ENCODE measurements around the gene MALAT1.
"Not testable (repeated sequence)": the region's sequence is repeated elsewhere in the genome, so short reads cannot be mapped to it uniquely, and the experiment has no call there.

Gene MALAT1

DNA sequence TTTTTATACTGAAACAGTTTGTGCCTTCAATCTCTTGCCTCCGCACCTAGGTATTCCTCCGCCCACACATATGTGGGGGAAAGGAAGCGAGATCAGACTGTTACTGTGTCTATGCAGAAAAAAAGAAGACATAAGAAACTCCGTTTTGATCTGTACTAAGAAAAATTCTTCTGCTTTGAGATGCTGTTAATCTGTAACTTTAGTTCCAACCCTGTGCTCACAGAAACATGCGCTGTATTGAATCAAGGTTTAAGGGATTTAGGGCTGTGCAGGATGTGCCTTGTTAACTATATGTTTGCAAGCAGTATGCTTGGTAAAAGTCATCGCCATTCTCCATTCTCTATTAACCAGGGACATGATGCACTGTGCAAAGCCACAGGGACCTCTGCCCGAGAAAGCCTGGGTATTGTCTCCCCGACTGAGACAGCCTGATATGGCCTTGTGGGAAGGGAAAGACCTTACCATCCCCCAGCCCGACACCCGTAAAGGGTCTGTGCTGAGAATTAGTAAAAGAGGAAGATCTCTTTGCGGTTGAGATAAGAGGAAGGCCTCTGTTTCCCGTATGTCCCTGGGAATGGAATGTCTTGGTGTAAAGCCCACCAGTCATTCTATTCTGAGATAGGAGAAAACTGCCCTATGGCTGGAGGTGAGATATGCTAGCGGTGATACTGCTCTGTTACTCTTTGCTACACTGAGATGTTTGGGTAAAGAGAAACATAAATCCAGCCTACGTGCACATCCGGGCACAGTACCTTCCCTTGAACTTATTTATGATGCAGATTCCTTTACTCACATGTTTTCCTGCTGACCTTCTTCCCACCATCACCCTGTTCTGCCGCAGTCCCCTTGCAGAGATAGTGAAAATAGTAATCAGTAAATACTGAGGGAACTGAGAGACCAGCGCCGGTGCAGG, 24.1 kb downstream of the MALAT1 start:
- DNase-seq: peak; percentile 97

DNA sequence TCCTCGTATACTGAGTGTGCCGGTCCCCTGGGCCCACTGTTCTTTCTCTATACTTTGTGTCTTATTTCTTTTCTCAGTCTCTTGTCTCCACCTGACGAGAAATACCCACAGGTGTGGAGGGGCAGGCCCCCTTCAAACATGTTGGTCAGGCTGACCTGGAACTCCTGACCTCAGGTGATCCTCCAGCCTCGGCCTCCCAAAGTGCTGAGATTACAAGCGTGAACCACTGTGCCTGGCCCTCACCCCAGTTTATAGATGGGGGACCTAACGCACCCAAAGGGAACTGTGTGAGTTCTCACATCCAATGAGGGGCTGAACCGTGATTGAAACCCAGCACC, 24.8 kb downstream of the MALAT1 start:
- not testable (repeated sequence) for DNase-seq

DNA sequence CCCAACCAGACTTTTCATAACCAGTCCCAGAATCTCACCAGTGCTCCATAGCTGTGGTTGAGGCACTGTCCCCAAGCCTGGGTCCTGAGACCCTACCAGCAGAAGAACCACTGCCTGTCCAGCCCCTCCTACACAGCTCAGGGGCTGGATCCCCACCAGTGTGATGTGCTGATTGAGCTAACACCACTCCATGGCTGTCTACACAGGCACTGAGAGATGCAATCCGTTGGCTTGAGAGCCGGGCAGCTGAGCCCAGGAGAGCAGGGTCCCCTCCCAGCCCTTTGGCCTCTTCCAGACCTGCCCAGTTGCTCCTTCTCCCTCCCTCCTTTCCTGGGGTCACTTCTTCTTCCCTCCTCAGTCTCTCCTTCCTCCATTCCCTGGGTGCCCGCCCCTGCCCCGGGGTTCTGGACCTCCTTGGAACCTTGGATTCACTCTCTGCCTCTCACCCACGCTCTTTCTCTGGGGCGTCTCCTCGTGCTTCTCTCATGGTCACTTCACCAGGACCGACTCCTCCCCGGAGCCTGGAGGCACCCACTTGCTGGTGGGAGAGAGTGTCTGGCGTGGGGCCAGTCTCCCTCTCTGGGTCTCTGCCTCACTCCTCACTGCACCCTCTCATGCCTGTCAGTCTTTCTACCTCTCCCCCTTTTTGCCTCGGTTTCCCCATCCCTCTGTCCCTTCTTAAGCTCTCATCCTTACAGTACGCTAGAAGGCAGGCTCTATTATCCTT, 25.3 kb downstream of the MALAT1 start:
- no peak for DNase-seq

DNA sequence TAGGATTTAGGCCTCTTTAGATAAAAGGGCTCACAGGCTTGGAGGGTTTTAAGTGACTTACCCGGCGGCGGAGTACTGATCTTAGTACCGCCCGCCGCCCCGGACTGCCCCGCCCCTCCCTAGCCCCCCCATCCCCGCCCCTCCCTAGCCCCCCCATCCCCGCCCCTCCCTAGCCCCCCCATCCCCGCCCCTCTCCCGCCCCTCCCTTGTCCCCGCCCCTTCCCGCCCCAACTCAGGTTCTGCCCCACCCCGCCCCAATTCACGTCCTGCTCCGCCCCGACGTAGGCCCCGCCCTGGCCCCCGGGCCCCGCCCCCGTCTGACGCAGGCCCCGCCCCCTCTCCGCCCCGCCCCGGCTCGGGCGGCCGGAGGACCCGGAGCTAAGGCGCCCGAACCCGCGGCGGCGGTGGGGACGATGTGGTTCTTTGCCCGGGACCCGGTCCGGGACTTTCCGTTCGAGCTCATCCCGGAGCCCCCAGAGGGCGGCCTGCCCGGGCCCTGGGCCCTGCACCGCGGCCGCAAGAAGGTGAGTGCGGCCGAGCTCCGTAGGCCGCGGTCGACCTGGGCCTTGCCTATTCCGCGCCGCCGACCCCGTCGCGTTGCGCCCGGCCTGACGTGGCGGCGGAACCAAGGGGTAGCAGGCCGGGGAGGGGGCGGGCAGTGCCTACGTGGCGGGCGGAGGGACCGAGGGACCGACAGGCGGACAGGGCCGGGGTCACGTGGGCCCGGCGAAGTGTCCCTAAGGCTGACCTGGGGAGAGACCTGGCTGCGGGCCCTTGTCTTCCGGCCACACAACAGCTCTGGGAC, 26.1 kb downstream of the MALAT1 start, which contains the start of gene SCYL1:
TSS of gene SCYL1 (plus strand) at position 343 of the 805 bp plus-strand sequence. CDS start at position 414, 71 bp downstream.
- DNase-seq: peak; percentile 75

DNA sequence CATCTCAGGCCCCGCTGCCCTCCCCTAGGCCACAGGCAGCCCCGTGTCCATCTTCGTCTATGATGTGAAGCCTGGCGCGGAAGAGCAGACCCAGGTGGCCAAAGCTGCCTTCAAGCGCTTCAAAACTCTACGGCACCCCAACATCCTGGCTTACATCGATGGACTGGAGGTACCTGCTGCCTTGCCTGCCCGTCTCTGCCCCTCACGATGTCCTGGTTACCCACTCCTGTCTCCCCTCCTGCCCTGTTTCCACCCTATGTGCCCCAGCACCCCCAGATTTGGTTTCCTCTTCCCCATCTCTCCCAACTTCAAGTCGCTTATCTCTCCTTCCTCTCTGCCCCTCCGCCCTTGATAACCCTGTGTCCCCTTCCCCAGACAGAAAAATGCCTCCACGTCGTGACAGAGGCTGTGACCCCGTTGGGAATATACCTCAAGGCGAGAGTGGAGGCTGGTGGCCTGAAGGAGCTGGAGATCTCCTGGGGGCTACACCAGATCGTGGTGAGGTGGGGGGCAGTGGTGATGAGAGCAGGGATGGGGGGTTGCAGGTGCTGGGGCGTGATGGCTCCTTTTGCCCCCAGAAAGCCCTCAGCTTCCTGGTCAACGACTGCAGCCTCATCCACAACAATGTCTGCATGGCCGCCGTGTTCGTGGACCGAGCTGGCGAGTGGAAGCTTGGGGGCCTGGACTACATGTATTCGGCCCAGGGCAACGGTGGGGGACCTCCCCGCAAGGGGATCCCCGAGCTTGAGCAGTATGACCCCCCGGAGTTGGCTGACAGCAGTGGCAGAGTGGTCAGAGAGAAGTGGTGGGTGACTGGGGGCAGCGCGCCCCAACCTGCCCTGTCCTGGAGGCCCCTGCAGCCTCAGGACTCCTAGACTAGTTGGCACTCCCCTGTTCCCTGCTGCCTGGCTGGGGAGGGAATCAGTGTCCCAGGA, 27.0 kb downstream of the MALAT1 start:
- DNase-seq: no peak

DNA sequence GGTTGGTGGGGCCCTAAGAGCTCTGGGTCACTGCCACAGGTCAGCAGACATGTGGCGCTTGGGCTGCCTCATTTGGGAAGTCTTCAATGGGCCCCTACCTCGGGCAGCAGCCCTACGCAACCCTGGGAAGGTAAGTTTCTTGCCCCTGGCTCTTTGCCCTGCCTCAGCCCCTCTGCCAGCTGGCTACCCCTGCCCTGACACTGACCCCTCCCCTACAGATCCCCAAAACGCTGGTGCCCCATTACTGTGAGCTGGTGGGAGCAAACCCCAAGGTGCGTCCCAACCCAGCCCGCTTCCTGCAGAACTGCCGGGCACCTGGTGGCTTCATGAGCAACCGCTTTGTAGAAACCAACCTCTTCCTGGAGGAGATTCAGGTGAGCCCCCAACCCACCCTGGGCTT, 27.9 kb downstream of the MALAT1 start:
- DNase-seq: no peak

DNA sequence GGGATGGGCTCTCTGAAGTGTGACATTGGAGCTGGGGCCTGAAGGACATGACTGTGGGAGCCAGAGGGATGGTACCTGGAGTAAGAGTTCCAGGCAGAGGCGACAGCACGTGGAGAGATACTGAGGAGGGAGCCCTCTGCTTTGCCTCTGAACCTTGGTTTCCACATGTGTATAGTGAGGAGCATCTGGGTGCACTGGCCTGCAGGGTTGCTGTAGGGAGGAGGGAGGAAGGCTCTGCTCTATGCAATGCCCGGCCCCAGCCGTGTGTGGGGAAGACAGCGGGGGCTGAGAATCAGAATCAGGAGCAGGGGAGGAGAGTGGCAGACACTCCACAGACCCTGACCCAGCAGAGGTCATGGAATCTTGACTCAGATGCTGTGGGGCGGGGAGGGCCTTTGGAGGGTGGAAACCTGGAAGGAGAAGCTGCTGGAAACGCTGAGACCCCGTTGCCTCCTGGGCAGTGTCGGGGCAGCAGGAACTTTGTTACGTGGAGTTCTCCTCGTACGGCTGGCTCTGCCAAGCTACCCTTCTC, 30.0 kb downstream of the MALAT1 start:
- DNase-seq: no peak

DNA sequence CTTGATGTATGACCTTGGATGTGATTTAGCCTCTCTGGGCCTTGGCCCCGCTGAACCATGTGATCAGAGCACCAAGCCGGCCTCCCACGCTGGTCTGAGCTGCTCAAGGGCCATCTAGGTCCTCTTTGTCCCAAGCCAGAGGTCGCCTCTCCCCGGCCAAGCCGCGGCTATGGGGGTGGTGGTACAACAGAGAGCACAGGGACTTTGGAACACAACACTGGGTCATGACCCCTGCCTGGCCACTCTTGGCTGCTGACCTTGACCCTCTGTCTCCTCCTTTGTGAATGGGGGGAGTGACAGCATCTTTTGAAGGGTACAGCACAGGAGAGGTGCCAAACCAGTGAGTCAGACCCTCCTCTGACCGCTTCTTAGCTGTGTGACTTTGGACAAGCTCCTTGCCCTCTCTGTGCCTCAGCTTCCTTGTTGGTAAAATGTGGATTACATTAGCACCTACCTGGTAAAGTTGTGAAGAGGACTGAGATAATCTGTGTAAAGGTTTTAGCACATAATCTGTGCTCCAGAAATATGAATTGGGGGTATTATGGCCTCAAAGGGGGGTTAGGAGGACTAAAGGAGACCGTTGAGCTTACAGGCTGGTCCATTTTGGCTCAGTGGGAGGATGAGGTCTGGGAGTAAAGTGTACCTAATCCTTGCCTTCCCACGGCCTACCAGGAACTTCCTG, 30.8 kb downstream of the MALAT1 start:
- DNase-seq: no peak

DNA sequence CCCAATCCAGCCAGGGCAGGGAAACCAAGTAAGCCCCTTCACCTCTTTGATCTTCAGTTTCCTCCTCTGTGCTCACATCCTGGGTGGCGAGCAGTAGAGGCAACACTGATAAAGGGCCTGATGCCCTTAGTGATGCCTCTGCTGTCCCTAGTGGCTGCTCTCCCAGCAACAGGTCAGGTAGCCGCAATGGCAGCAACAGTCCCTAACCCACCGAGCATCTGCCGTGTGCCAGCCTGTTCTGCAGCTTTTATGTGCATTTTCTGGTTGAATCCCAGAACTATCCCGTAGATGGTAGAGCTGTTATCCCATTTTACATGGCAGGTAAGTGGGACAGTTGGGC, 31.3 kb downstream of the MALAT1 start:
- no peak for DNase-seq

DNA sequence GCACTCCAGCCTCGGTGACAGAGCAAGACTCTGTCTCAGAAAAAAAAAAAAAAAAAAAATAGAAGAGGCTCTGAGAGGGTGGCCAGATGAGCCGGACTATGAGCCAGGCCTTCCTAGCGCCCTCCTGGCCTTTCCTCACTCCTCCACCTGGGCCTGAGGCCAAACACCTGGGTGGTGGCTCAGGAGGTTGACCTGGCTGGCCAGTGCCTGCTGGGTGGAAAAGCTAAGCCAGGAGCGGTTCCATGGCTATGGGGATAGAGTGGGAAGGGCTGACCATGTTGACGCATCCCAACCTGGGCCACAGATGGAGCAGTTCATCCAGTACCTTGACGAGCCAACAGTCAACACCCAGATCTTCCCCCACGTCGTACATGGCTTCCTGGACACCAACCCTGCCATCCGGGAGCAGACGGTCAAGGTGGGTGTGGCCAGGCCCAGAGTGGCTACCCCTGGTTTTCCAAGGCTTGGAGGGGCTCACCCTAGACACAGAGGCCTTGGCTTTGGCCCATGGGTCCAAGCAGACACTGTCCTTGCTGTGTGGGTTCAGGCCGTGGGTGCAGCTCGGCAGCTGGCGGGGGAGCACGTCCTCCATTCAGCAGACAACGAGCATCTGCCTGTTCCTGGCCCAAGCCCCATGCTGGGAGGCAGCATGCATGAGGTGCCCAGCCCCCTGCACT, 33.7 kb downstream of the MALAT1 start:
- no peak for DNase-seq

DNA sequence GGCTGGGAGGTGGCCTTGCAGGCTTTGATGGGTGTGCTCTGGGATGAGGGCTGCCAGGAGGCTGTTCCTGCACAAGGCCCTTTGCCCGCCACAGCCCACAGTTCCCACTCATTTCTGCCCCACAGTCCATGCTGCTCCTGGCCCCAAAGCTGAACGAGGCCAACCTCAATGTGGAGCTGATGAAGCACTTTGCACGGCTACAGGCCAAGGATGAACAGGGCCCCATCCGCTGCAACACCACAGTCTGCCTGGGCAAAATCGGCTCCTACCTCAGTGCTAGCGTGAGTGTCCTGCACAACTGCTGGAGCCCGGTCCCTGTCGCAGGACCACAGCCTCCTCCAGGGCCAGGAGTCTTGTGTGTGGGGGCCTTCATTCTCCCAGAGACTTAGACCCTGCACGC, 36.3 kb downstream of the MALAT1 start:
- no peak for DNase-seq

DNA sequence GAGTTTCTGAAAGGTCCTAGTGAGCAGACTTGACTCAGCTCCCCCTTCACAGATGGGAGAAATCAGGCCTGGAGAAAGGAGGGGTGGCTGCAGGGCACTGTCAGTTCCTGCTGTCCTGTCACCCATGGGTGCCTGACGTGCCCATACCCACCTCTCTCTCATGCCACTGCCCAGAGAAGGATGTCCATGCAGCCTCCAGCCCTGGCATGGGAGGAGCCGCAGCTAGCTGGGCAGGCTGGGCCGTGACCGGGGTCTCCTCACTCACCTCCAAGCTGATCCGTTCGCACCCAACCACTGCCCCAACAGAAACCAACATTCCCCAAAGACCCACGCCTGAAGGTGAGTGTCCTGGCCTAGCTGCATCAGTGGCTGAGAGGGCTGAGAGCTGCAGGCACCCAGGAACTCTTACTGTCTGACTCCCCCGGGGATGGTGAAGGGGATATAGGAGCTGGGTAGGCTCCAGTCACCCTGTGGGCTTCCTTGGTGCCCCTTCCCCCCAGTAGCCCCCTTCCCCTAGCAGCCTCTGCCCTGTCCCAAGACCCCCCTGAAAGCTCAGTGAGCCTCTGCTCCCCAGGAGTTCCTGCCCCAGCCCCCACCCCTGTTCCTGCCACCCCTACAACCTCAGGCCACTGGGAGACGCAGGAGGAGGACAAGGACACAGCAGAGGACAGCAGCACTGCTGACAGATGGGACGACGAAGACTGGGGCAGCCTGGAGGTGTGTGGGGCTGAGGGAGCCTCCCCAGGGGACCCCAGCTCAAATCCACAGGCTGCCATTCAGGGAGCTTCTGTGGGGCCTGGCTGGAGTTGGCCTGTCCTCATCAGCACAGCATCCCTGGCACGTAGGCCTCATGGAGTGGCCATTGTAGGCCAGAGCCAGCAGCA, 37.8 kb downstream of the MALAT1 start:
- DNase-seq: no peak

DNA sequence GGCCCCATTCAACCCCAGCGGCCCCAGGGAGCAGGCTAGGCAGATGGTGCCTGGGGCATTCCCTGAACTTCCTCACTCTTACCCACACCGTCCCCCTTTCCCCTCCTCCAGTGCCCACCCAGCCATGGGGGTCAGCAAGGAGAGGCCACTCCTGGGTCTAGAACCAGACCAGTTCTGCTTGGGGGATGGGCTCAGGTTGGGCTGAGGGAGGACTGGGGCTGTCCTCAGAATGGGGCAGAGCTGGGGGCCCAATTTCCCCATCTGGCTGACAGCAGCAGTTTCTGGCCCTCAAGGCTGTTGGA, 38.4 kb downstream of the MALAT1 start:
- DNase-seq: no peak

DNA sequence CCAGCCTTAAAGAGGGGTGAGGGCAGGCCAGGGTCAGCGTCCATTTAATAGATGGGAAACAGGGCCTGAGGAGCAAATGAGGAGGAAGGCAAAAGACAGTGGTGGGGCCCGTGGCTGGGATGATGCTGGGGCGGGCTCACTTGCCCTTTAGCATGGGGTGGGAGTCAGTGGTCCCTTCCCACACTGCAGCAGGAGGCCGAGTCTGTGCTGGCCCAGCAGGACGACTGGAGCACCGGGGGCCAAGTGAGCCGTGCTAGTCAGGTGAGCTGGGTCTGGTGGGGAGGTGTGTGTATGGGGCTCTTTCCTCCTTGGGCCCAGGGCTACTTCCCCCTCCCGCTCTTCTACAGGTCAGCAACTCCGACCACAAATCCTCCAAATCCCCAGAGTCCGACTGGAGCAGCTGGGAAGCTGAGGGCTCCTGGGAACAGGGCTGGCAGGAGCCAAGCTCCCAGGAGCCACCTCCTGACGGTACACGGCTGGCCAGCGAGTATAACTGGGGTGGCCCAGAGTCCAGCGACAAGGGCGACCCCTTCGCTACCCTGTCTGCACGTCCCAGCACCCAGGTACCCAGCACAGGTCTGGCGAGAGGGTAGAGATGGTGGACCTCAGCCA, 38.9 kb downstream of the MALAT1 start:
- no peak for DNase-seq

DNA sequence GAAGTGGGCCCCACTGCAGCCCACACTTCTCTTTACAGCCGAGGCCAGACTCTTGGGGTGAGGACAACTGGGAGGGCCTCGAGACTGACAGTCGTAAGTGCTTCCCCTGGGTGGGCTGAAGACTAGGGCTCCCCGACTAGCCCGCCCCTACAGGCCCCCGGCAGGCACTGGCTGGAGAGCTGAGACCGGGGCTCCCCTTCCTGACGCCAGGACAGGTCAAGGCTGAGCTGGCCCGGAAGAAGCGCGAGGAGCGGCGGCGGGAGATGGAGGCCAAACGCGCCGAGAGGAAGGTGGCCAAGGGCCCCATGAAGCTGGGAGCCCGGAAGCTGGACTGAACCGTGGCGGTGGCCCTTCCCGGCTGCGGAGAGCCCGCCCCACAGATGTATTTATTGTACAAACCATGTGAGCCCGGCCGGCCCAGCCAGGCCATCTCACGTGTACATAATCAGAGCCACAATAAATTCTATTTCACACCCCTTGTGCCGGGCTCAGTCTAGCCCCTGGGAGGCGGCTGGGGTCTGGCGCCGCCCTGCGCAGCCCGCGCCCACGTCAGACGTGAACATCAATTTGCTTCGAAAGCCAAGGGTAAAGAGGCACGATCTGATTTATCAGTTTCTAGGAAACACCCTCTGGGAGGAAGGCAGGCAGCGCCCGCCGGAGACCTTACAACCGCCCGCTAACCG, 39.5 kb downstream of the MALAT1 start:
- no peak for DNase-seq

DNA sequence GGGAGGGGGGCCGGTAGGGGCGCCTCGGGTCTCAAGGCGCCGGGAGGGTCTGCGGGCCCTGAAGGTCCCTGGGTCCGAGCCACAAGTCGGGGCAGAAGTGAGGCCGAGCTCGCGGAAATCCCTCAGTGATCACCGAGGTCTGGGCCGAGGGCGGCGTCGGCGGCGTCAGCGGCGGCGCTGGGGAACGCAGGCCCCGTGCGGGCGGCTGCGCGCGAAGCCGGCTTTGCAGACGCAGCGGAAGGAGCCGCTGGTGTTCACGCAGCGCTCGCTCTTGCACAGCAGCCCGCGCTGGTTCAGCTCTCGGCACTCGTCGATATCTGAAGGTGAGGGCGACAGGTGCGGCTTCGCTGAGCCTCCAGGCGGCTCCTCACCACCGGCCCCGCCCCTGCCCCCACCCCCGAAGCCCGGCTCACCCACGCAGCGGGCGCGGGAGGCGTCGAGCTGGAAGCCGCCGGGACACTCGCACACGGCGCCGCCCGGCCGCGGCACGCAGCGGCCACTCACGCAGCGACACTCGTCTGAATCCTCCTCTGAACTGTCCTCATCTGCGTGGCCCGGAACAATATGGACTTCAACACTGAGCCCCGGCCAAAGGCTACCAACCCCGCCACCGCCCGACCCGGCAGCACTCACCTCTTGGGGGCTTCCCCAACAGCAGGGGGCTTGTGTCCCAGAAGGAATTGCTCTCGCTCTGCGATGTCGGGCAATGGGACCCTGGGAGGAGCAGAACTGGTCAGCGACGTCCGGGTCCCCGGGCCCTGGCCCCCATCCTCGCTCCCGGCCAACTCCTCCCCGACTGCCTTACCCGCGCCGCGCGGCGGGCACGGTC, 40.3 kb downstream of the MALAT1 start:
- DNase-seq: no peak

DNA sequence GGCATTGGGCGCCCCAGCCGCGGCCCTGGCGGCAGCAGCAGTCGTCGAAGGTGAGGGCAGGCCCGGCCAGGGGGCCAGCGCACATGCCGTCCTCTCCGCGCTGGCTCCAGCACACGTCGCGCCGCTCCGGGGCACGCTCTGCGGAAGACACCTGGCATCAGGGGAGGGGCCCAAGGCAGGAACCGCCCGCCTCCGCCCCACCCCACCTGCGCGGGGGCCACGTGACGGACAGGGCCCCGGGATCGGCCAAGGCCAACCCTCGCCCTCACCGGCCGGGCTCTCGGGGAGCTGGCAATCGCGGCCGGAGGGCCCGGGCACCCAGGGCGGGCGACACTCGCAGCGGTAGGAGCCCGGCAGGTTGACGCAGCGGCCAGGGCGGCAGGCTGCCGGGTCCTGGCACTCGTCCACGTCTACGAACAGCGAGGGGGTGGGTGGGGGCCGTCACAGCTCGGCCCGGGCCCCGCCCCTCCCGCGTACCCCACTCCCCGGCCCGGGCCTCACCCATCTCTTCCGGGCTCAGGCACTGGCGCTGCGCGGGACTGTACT, 41.0 kb downstream of the MALAT1 start:
- DNase-seq: no peak

Measured in OCI-M1 (cell line).